Uterus (tissue), 2 donors: ENCODE results near the gene LDLRAD4.

Source experiments
- CTCF ChIP-seq, 4 experiments: fragments of 200-600 bp in 2 of 4; fragments of 450-650 bp in 2 of 4; sonication (generic) in 2 of 4; IDR thresholded peaks; one replicate each; pipeline ENCODE4 v1.5.1; 2016 to 2019; ENCODE audit warnings: antibody characterized with exemption in 4 of 4, mild to moderate bottlenecking in 2 of 4, moderate library complexity in 1 of 4
- POLR2A ChIP-seq, 2 donors: fragments of 450-650 bp; IDR thresholded peaks; one replicate each; pipeline ENCODE4 v1.6.1; 2016; ENCODE audit warnings: antibody characterized with exemption in 2 of 2, mild to moderate bottlenecking in 1 of 2, moderate library complexity in 1 of 2

GRCh38 chr18:13229001-13229671 lies 10.6 kb downstream of the LDLRAD4 start:
- TF ChIP-seq CTCF (IDR thresholded peaks at IDR 0.05) (no peak), POLR2A (IDR thresholded peaks at IDR 0.05) (no peak)
